ENCODE results near the gene SLC1A2. TPM values are rescaled to one million over a fixed set of nuclear protein-coding genes. Genes with fewer than 3 reads are reported as not detected.

The SLC1A2 gene
- total RNA-seq, 6 experiments from 2014 or later: 1.7 to 2.4 (median 2.1) TPM

- no peak for TF ChIP-seq CTCF (IDR thresholded peaks at IDR 0.05)
- Mint-ChIP-seq H3K4me3 (no peak overlapping the region), H3K4me1 (ENCODE audit: low read depth) (peaks cover 55% of the 10 kb centered on the region), H3K9me3 (peaks cover 11% of the 10 kb centered on the region; the same call in 1 of the 2 replicates), H3K27ac (no peak overlapping the region), H3K27me3 (ENCODE audit: insufficient read depth) (peaks cover 1% of the 10 kb centered on the region; the same call in 1 of the 2 replicates), H3K36me3 (ENCODE audit: low read depth) (peaks cover 16% of the 10 kb centered on the region)
- no peak for DNase-seq
Observed at GRCh38 chr11:35245056-35245455, 174.3 kb downstream of the SLC1A2 start.

GRCh38 chr11:35243774-35244173, 175.6 kb downstream of the SLC1A2 start:
- Mint-ChIP-seq H3K27me3 (ENCODE audit: insufficient read depth) (peaks cover 1% of the 10 kb centered on the region; the same call in 1 of the 2 replicates), H3K27ac (no peak overlapping the region), H3K9me3 (peaks cover 9% of the 10 kb centered on the region; the same call in 1 of the 2 replicates), H3K36me3 (ENCODE audit: low read depth) (peaks cover 9% of the 10 kb centered on the region), H3K4me3 (no peak overlapping the region), H3K4me1 (ENCODE audit: low read depth) (peaks cover 55% of the 10 kb centered on the region)
- DNase-seq: no peak
- no peak for TF ChIP-seq CTCF (IDR thresholded peaks at IDR 0.05)

GRCh38 chr11:35242412-35243242, 176.7 kb downstream of the SLC1A2 start:
- H3K4me3 Mint-ChIP-seq: peak overlapping the region; percentile 38; the same call in 1 of the 2 replicates
- H3K27ac Mint-ChIP-seq: peak overlapping the region; percentile 90
- no peaks in the 10 kb centered on the region; the same call in 1 of the 2 replicates for H3K9me3 Mint-ChIP-seq
- H3K27me3 Mint-ChIP-seq (ENCODE audit: insufficient read depth): peaks cover 1% of the 10 kb centered on the region; the same call in 1 of the 2 replicates
- peaks cover 62% of the 10 kb centered on the region for H3K4me1 Mint-ChIP-seq (ENCODE audit: low read depth)
- peaks cover 8% of the 10 kb centered on the region for H3K36me3 Mint-ChIP-seq (ENCODE audit: low read depth)
- DNase-seq: peak; percentile 85
- no peak for TF ChIP-seq CTCF (IDR thresholded peaks at IDR 0.05)

- Mint-ChIP-seq H3K9me3 (no peaks in the 10 kb centered on the region; the same call in 1 of the 2 replicates), H3K27ac (peak overlapping the region; percentile 90), H3K4me3 (no peak overlapping the region), H3K4me1 (ENCODE audit: low read depth) (peaks cover 63% of the 10 kb centered on the region), H3K36me3 (ENCODE audit: low read depth) (peaks cover 8% of the 10 kb centered on the region), H3K27me3 (ENCODE audit: insufficient read depth) (peaks cover 1% of the 10 kb centered on the region; the same call in 1 of the 2 replicates)
- no peak for DNase-seq
- TF ChIP-seq CTCF (IDR thresholded peaks at IDR 0.05): no peak
Observed at GRCh38 chr11:35241531-35241930, 177.8 kb downstream of the SLC1A2 start.

GRCh38 chr11:35241083-35241482, 178.3 kb downstream of the SLC1A2 start:
- H3K36me3 Mint-ChIP-seq (ENCODE audit: low read depth): peaks cover 8% of the 10 kb centered on the region
- peak overlapping the region; percentile 70 for H3K27ac Mint-ChIP-seq
- no peaks in the 10 kb centered on the region; the same call in 1 of the 2 replicates for H3K9me3 Mint-ChIP-seq
- no peak overlapping the region; the same call in 1 of the 2 replicates for H3K4me3 Mint-ChIP-seq
- H3K4me1 Mint-ChIP-seq (ENCODE audit: low read depth): peaks cover 63% of the 10 kb centered on the region
- no peak for DNase-seq
- H3K27me3 Mint-ChIP-seq (ENCODE audit: insufficient read depth): peaks cover 1% of the 10 kb centered on the region
- TF ChIP-seq CTCF (IDR thresholded peaks at IDR 0.05): no peak

All from HFFc6 (cell line).